Tibial nerve (tissue), 4 donors: ENCODE measurements around the gene MAPK8.

Experiments
- EP300 ChIP-seq, 2 donors: sonication (generic); formaldehyde crosslinking; IDR thresholded peaks; one replicate each; pipeline ENCODE4 v1.6.1; 2017; ENCODE audit warnings: antibody characterized with exemption in 2 of 2, mild to moderate bottlenecking in 1 of 2
- POLR2A ChIP-seq, 2 donors: fragments of 450-650 bp; IDR thresholded peaks; one replicate each; pipeline ENCODE4 v1.6.1; 2017; ENCODE audit warnings: antibody characterized with exemption in 2 of 2, mild to moderate bottlenecking in 2 of 2, moderate library complexity in 2 of 2
- TF ChIP-seq, protein P1 (sequence below), 5 experiments: fragments of 200-600 bp in 3 of 5; fragments of 450-650 bp in 2 of 5; sonication (generic) in 3 of 5; IDR thresholded peaks; one replicate each; pipeline ENCODE4 v1.5.1; 2016 to 2019; ENCODE audit warnings: antibody characterized with exemption in 5 of 5, mild to moderate bottlenecking in 3 of 5, moderate library complexity in 2 of 5

DNA sequence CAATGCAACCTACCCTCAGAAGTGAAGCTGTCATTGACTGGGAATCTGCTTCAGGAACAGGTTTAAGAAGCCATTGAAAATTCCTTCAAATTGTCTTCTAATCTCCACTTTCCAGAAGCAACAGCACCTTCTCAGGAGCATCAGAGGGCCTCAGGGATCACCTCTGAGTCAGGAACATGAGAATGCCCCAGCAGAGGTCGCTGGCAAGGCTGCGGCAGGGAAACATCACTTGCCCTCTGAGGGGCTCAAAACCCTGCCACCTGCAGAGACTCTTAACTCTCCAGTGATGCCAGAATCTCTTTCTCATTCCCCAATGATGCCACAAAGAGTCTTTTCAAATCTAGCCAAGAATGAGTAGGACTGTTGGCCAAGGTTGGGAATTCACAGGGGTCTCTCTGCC is 5.9 kb upstream of the MAPK8 start:
- TF ChIP-seq POLR2A (IDR thresholded peaks at IDR 0.05) (no peak), EP300 (IDR thresholded peaks at IDR 0.05) (no peak)
- TF ChIP-seq, protein P1, sequence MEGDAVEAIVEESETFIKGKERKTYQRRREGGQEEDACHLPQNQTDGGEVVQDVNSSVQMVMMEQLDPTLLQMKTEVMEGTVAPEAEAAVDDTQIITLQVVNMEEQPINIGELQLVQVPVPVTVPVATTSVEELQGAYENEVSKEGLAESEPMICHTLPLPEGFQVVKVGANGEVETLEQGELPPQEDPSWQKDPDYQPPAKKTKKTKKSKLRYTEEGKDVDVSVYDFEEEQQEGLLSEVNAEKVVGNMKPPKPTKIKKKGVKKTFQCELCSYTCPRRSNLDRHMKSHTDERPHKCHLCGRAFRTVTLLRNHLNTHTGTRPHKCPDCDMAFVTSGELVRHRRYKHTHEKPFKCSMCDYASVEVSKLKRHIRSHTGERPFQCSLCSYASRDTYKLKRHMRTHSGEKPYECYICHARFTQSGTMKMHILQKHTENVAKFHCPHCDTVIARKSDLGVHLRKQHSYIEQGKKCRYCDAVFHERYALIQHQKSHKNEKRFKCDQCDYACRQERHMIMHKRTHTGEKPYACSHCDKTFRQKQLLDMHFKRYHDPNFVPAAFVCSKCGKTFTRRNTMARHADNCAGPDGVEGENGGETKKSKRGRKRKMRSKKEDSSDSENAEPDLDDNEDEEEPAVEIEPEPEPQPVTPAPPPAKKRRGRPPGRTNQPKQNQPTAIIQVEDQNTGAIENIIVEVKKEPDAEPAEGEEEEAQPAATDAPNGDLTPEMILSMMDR (IDR thresholded peaks at IDR 0.05): no peak
